NCI-H2029 treated with DMSO at 0.1 percent for 48 hours (cell line): ENCODE results near the gene PPM1H.
"Not testable (repeated sequence)": the region's sequence is repeated elsewhere in the genome, so short reads cannot be mapped to it uniquely, and the experiment has no call there.

Experiments used
- DNase-seq: peaks from one replicate; lab custom pipeline; 2025; lab: John Stamatoyannopoulos, UW

PPM1H gene

DNA sequence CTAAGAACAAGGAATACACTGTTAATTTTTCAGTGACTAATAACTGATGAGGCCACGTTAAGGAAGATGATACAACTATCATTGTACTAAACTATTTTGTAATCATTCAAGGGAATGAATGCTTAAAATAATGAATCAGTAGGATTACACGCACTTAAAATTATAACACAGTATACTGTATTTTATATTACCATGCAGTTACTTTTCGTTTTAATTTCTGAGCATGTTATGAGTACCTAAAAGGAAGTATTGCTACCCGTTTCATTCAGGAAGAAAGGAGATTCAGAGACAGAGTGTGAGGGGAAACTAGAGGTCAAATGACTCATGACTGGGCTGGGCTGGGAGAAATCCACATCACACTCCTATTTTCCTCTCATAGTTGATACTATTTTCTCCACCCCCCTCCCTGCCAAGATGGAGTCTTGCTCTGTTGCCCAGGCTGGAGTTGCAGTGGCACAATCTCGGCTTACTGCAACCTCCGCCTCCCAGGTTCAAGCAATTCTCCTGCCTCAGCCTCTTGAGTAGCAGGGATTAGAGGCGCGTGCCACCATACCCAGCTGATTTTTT, 202.0 kb downstream of the PPM1H start:
- DNase-seq = no peak

DNA sequence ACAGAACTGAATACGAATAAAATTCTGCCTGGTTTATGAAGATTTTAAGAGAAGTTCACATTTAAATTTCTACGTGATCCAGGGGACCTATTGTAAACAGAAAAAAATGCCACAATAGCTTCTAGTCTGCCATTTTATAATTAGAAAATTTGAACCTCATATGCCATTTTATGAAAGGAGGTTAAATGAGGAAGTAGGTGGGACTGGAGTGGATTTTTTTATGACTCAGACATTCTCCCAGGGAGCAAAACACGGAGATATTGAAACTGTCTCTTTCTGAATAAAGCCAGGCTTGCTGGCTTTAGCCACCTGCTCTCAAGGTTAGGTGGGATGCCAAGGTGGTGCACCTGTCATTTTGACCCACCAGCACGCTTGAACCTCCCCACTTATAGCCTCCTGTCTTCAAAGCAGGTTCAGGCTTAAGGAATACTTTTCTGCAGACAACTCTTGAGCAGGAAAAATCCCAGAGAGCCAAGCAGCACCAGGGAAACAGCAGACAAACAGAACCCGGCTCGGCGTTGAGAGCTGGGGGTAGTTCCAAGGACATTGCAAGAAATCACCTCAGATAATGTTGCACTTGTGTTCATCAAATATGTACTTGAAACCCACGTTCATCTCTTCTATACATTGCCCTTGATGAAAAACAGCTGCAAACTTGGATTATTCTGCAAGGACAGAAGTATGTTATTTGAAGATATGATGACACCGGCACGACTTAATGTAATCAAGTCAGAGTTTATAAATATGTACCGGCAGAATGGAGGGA, 203.7 kb downstream of the PPM1H start:
- DNase-seq = no peak

DNA sequence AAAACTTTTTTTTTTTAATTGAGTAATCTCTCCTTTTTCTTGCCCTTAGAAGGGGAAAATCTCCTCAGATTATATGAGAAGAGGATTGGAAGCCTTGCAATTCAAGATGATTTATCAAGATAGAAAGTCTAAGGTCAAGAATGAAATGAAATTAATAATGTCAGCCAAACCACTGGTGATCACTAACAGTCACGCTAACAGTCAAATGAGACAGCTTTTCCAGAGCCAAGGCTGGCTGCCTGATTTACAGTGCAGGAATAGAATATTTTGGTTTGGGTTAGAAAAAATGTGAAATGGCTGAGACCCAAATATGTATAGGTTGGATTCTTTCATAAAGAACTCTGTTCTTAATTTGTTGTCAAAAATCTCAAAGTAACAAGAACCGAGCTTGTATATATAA, 204.3 kb downstream of the PPM1H start:
- DNase-seq = no peak

DNA sequence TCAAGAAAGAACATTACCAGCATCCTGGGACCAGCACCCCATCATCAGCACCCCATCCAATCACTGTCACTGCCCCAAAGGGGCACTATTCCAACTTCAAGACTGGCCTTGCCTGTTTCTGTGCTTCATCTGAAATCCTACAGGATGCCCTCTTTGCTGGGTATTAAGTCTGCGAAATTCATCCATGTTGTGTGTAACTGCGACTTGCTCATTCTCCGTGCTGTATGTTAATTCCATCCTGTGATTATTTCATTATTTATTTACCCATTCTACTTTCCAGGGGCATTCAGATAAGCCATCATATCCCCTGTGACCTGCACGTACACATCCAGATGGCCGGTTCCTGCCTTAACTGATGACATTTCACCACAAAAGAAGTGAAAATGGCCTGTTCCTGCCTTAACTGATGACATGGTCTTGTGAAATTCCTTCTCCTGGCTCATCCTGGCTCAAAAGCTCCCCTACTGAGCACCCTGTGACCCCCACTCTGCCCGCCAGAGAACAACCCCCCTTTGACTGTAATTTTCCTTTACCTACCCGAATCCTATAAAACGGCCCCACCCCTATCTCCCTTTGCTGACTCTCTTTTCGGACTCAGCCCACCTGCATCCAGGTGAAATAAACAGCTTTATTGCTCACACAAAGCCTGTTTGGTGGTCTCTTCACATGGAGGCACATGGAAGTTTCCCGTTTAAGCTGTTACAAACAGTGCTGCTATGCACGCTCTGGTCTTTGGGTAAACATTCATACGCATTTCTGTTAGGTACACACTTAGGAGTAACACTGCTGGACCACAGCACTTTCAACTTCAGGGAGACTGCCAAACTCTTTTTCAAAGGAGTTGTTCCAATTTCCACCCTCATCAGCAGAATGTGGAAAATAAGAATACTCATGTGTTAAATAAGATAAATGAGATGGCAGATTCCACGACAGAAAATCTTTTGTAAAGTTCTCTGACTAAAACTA, 205.1 kb downstream of the PPM1H start:
- DNase-seq = not testable (repeated sequence)

DNA sequence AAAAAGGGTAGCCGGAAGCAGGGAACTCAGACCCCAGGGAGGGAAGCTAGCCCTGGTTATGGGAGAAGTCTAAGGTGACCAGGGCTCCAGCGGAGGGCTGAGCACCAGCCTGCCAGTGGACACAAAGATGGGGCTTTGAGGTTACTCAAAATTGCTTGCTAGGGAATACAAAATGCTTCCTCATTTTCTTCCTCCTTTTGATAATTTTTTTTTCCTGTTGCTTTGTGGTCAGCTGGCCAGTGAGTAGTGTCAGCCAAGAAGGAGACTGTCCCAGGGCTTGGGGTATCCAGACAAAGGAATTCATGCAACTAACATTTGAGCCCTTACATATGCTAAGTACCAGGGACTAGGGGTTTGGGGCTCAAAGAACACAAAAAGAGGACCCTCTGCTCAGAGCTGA, 206.2 kb downstream of the PPM1H start:
- no peak for DNase-seq

DNA sequence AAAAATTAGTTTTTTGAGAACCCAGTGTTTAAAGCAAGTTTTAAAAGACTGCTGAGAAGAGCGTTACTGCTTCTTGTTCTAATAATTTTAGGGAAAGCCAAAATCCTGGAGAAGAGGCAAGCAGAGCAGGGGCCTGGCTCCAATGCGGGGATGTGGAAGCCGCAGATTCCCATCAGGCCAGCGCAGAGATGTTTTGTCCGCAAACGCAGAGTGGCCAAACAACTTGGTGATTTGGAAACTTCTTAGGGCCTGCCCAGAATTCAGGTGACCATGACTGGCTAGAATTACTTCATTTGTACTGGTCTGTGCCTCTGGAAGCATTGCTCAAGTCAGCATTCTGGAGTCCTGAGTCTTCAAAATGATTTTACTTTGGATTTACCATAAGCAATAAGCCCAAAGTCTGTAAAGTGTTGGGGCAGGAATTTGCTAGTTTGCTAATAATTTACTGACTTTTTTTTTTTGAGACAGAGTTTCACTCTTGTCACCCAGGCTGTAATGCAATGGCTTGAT, 208.4 kb downstream of the PPM1H start:
- DNase-seq = no peak

DNA sequence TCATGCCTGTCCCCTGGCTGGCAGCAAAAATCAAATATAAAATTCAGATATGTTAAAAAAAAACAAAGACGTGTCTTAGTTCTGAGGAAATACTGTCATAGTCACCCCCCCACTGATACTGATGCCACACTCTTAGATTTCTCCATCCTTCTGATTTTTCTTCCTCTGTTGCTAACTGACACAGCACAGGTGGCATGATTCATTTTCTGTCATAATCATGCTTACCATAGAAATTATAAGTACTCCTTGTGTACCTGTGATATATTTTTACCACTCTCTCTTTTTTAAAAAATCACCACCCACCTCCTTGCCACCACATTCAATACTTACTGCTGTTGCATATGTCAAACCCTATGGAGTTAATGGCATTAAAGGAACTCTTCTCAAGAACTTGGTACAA, 209.2 kb downstream of the PPM1H start:
- DNase-seq = no peak

DNA sequence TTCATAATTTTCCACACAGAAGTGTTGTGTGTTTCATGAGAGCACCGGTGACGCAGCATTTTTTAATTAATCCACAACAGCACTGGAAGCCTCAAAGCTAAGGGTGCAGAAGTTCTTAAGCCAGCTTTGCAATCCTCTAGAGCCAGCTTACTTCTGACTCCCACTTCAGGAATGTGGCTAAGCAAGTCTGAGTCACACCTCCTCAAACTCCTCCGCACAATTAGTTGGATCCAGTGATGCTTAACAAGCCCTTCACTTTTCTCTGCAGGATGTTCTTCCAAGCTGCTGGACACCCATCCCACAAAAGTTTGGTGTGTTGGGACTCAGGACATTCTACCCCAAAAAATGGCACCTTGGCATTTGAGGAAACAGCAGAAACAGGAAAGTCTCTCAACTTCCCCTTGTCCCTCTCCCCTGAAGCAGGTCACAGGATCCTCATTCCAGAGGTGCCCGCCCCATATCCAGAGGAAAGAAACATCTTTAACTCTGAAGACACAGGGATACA, 210.0 kb downstream of the PPM1H start:
- no peak for DNase-seq

DNA sequence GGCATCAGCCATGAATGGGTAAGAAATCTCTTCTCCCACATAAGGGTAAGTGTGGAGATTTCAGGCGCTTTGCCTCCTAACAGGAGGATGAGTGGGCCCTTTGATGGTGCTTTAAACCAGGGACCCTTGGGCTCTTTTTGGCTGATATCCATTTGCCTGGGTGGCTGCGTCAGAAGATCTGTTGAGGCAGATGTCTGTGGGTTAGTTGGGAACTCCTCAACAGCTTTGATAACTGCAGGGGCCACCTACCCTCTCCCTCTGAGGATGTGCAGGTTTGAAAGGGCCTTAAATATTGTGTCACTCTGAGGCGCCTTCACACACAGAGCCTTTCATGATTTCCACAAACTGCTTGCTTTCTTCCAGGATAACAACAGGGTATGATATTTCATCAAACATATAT, 210.7 kb downstream of the PPM1H start:
- DNase-seq = no peak

DNA sequence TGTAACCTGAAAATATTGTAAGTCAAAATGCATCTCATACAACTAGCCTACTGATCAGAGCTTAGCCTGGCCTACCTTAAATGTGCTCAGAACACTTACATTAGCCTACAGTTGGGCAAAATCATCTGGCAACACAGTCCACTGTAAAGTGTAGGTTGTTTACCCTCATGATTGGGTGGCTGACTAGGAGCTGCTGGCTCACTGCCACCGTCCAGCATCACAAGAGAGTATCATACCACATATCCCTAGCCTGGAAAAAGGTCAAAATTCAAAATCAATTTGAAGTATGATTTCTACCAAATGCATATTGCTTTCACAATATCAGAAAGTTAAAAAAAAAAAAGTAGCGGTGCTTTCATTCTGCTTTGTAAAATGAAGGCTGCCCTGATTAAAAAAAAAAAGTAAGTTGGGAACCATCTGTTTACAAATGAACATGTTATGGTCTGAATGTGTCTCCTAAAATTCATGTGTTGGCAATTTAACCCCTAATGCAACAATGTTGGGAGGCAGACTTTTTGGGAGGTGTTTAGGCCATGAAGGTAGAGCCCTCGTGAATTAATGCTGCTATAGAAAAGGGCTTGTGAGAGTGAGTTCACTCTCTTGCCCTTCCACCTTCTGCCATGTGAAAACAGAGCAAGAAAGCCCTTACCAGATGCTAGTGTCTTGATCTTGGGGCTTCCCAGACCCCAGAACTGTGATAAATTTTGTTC, 211.8 kb downstream of the PPM1H start:
- peak; percentile 17 for DNase-seq

DNA sequence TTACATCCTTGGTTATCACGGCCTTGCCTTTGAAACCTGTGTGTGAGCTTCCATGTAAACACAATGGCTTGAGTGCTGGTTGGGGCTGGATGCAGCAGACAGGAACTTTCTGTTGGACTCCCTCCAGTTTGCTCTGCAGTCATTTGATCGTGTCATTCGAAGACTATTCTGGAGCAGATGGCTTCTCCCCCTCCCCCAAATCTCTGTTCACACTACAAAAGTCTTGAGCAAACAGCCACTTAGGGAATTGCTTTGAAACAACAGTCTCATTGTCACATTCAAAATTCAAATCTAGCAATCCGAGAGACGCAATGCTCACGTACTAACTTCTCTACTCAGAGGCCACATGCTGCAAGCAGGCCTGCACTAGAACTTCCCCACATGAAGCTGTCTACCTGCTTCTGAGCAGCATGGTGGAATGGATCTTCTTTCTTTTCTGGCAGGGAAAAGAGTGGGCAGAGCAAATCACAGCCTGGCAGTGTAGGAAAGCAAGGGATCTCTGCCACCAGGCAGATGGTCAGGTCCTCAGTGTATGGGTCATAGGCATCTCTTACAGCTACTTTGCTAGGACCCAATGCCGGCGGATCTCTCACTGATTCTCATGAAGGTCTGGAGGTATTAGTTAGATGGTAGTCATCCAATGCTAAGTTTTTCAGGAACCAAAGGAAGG, 214.2 kb downstream of the PPM1H start:
- DNase-seq = peak; percentile 69

DNA sequence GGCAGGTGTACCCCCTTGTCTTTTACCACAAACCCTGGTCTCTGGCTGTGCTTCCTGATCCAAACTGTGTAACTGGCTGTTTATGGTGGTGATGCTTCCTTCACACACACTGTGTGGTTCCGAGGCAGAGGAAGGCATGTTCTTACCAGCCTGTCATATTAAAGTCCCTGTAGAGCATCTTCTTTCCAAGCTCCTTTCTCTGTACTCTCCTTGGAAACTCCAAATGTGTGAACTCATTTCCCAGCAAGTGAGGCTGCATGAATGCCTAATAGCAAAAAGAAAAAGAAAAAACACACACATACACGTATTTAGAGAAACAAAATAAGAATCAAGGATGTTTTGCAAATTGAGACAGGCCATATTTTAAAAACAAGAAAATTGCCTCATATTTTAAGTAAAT, 214.9 kb downstream of the PPM1H start:
- no peak for DNase-seq

DNA sequence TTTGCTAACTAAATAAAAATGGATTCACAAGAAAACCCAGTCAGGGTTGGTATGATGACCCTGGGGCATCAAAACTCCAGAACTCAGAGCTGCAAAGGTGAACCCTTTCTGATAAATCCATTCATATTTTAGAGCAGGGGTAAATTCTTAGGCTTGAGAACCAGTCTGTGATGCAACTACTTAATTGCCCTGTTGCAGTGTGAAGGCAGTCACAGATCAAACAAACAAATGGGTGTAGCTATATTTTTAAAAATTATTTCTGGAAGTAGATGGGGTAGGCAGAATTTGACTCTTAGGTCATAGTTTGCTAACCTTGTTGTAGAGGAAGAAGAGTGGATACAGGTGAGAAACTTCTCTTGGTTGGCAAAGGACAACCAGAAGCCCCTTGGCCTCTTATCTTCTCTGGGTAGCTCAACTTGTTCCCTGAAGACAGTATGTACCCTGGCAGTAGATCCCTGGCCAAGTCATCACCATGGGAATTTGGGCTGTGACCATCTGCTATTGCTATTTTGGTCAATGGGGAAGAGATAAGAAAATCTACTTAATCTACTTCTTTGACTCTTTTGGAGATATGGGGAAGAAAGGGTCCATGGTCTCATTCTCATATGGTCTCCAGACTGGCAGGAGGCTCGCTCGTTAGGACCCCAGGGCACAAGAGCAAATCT, 216.1 kb downstream of the PPM1H start:
- DNase-seq = no peak

DNA sequence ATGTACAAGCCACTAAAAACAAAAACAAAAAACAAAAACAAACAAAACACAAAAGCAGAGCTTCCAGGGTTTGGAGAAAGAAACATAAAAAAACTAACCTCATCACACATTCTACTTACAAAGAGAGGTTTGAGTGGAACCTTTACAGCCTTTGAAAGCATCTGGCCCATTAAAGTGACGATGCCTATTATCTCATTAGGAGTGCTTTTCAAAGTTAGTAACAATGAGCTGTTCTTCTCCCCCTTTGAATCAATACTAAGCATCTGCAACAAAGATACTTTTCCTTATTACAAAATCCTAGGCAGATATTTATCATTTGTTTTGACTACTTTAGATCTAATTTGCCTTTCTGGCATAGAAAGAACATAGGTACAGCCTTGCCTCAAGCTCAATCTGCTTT, 217.3 kb downstream of the PPM1H start:
- no peak for DNase-seq

DNA sequence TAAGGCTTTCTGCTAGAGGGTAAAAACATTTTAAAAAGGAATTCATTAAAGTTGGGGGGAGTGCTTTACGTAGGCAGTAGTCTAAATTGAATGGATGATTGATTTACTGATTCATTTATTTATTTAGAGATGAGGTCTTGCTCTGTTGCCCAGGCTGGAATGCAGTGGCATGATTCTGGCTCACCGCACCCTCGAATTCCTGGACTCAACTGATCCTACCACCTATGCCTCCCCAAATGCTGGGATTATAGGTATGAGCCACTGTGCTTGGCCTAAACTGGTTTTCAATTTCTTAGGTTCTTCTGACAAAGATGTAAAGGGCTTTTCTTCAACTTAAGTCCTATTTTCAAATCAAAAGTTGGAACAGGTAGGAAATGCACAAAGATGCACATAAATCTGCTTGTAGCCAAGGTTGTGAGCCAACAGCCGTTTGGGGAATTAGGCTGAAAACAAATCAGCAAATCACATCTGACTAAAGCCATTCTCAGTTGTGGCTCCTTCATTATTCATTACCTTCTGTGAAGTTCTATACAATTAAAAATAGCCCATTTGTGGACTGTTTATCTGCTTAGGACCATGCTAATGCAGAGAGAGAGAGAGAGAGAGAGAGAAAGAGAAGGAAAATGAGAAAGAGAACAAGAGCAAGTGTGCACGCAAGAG, 218.0 kb downstream of the PPM1H start:
- no peak for DNase-seq

DNA sequence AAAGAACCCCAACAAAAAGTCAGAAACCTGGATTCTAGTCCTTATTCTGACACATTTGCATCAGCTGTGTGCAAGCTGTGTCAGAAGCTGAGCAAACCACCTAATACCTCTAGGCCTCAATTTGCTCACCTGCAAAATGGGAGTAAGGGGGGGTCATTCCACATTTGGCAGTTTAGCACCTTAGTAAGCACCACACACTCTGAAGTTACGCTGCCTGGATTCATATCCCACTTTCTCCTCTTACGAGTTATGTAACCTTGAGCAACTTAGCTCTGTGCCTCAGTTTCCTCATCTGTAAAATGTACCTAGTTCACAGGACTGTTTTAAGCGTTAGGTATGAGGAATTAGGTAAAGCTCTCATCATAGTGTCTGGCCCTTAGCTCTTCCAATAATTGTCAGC, 218.9 kb downstream of the PPM1H start:
- DNase-seq = no peak

DNA sequence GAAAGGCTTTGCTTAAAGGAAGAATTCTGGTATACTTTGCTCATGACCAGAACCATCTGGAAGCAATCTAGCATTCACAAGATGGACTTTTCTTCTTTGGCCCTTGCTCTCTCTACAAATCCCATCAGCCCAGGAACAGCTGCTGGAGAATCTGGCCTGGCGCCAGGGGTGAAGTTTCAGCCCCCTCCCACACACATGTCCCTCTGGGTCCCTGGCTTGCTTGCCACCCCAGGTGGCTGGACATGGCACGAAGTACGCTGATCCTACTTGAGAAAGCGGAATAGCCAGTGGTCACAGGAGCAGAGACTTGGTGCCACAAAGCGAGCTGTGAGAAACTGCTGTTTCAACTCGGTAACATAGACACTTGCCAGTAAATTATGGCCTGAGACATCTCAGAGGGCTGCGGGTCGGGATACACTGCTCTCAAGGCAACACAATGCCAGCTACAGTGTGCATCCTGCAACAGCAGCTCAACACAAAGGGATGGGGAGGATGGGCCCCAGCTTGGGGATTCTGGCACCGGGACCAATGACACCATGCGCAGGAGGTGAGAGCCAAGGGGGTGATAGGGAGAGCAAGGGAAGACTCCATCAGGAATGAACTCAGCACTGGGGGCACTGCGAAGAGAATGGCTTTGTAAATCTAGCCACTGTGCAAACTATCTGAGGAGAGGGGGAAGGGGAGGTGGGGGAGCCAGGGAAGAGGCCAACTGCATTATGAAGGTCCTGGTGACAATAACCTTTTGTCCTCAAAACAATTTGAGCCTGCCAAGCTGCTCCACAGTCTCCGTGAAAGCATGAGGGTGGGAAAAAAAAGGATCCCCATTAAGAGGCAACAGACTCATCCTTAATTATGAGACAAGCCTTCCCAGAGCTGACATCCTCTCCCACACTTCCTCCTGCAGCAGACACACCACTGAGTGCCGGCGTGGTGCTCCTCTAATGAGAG, 219.9 kb downstream of the PPM1H start:
- DNase-seq = peak; percentile 18

DNA sequence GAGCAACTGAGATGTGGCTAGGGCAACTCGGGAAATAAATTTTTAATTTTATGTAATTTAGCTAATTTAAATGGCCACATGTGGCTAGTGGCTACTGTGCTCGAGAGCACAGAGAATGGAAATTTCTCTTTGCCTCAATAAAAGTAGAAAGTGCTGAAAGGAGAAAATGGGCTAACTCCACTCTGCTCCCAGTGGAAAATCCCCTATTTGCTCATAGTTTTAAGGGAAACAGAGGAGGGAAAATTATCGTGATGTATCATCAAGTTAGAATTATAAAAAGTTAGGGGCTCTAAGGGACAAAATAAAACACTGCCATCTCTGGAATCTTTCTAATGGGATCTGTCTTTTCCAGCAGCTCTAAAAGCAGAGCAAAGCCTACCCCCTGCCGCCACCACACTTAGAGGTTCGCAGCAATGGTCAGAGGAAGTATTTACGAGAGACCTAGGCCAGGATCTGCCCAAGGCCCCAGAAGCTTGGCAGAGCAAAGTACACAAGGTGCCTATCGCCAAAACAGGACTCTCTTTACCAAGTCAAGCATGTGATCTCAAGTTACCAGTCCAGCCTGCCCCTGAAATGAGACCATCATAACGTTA, 220.7 kb downstream of the PPM1H start:
- DNase-seq = no peak

DNA sequence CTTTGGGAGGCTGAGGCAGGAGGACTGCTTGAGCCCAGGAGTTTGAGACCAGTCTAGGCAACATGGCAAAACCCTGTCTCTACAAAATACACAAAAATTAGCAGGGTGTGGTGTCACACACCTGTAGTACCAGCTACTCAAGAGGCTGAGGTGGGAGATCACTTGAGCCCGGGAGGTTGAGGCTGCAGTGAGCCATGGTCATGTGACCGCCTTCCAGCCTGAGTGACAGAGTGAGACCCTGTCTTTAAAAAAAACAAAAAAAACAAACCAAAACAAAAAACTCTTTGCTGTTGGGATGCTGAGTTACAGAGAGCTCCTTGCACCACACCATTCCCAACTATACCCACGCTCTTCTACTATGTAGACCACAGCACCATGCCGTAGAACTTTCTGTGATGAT, 221.2 kb downstream of the PPM1H start:
- DNase-seq = no peak
